ENCODE measurements around the gene PNRC2. TPM values are rescaled to one million over a fixed set of nuclear protein-coding genes. Genes with fewer than 3 reads are reported as not detected.

The PNRC2 gene
- 165 TPM for total RNA-seq

- peak; percentile 96 for DNase-seq
These were observed at the start of gene PNRC2 for GRCh38 chr1:23959461-23960290. Gene PNRC2, plus strand, starts transcription at chr1:23959828. Its CDS starts 1,630 bp downstream, at chr1:23961458.

GRCh38 chr1:23910144-23910543 lies 49.5 kb upstream of the PNRC2 start:
- DNase-seq: no peak

GRCh38 chr1:23910553-23911246 lies 48.9 kb upstream of the PNRC2 start:
- DNase-seq: no peak

- no peak for DNase-seq
These were observed 47.7 kb upstream of the PNRC2 start for GRCh38 chr1:23911921-23912320.

GRCh38 chr1:23913212-23913880 lies 46.3 kb upstream of the PNRC2 start, which contains the start of gene CNR2:
Gene CNR2, minus strand, starts transcription at chr1:23913362. Its CDS starts 37,745 bp downstream, at chr1:23875617.
- DNase-seq: no peak

GRCh38 chr1:23914921-23915320 lies 44.7 kb upstream of the PNRC2 start:
- DNase-seq: no peak

- DNase-seq: no peak
These were observed 44.2 kb upstream of the PNRC2 start for GRCh38 chr1:23915466-23915865.

GRCh38 chr1:23916209-23917131 lies 43.2 kb upstream of the PNRC2 start:
- peak; percentile 31 for DNase-seq

- DNase-seq: no peak
These were observed 37.2 kb upstream of the PNRC2 start for GRCh38 chr1:23922321-23922943.

GRCh38 chr1:23923592-23924499 lies 35.8 kb upstream of the PNRC2 start:
- DNase-seq: no peak

GRCh38 chr1:23924601-23925000 lies 35.0 kb upstream of the PNRC2 start:
- DNase-seq: no peak

- no peak for DNase-seq
These were observed 34.3 kb upstream of the PNRC2 start for GRCh38 chr1:23925279-23925678.

GRCh38 chr1:23927097-23927496 lies 32.5 kb upstream of the PNRC2 start:
- no peak for DNase-seq

GRCh38 chr1:23928789-23929188 lies 30.8 kb upstream of the PNRC2 start:
- DNase-seq: no peak

GRCh38 chr1:23930270-23930669 lies 29.4 kb upstream of the PNRC2 start:
- no peak for DNase-seq

- peak; percentile 86 for DNase-seq
These were observed 28.7 kb upstream of the PNRC2 start for GRCh38 chr1:23930861-23931490.

- DNase-seq: peak; percentile 86
These were observed 28.1 kb upstream of the PNRC2 start for GRCh38 chr1:23931491-23931880.

- DNase-seq: no peak
These were observed 23.0 kb upstream of the PNRC2 start for GRCh38 chr1:23936481-23937176.

GRCh38 chr1:23947366-23947765 lies 12.3 kb upstream of the PNRC2 start:
- DNase-seq: no peak

Data from skin of body (tissue), 2 donors.